Loucy (cell line): ENCODE measurements around the gene SERPINE3.

Source experiments
- H2AFZ ChIP-seq: fragments of 200-600 bp; sonication (generic); 2 replicates; pipeline ENCODE4 v1.6.0; 2016; ENCODE audit warnings: antibody characterized with exemption, mild to moderate bottlenecking, low read length, moderate library complexity
- H3F3A ChIP-seq: fragments of 200-600 bp; 2 replicates; pipeline ENCODE4 v1.6.0; 2016; ENCODE audit warnings: antibody characterized with exemption, low read depth, mild to moderate bottlenecking
- H3K27me3 ChIP-seq: fragments of 200-600 bp; sonication (generic); 2 replicates; pipeline ENCODE4 v1.6.1; 2014; ENCODE audit warnings: low read length, mild to moderate bottlenecking; ENCODE audit not compliant: insufficient read depth, poor library complexity, severe bottlenecking
- H3K36me3 ChIP-seq: fragments of 200-600 bp; sonication (generic); 2 replicates; pipeline ENCODE4 v1.6.1; 2016; ENCODE audit warnings: low read length; ENCODE audit not compliant: insufficient read depth
- H3K4me1 ChIP-seq: fragments of 200-600 bp; sonication (generic); 2 replicates; pipeline ENCODE4 v1.5.1; 2014; ENCODE audit warnings: low read length, mild to moderate bottlenecking; ENCODE audit not compliant: insufficient read depth, poor library complexity, severe bottlenecking
- H3K4me2 ChIP-seq: fragments of 200-600 bp; sonication (generic); 2 replicates; pipeline ENCODE4 v1.6.0; 2014; ENCODE audit warnings: antibody characterized with exemption, low read length, low read depth, mild to moderate bottlenecking; ENCODE audit not compliant: poor library complexity, severe bottlenecking
- H3K4me3 ChIP-seq: fragments of 200-600 bp; sonication (generic); 2 replicates; pipeline ENCODE4 v1.5.1; 2014; ENCODE audit warnings: low read length, mild to moderate bottlenecking, mixed read lengths; ENCODE audit not compliant: poor library complexity, severe bottlenecking
- H3K79me2 ChIP-seq: fragments of 200-600 bp; sonication (generic); 2 replicates; pipeline ENCODE4 v1.6.1; 2014; ENCODE audit warnings: low read length; ENCODE audit not compliant: insufficient read depth
- H3K9ac ChIP-seq: fragments of 200-600 bp; sonication (generic); 2 replicates; pipeline ENCODE4 v1.6.0; 2014; ENCODE audit warnings: mild to moderate bottlenecking, low read depth, low read length, moderate library complexity; ENCODE audit not compliant: poor library complexity, severe bottlenecking
- H3K9me2 ChIP-seq: fragments of 200-600 bp; sonication (generic); replicated peaks from 2 replicates; pipeline ENCODE4 v1.6.1; 2016; ENCODE audit warnings: low read depth, low read length, mixed read lengths
- H3K9me3 ChIP-seq: fragments of 200-600 bp; sonication (generic); 2 replicates; pipeline ENCODE4 v1.6.1; 2014; ENCODE audit warnings: mild to moderate bottlenecking, antibody characterized with exemption, low read length, low read depth; ENCODE audit not compliant: insufficient read depth
- H4K20me1 ChIP-seq: fragments of 200-600 bp; sonication (generic); 2 replicates; pipeline ENCODE4 v1.6.0; 2014; ENCODE audit warnings: antibody characterized with exemption, low read length, mild to moderate bottlenecking; ENCODE audit not compliant: insufficient read depth, poor library complexity, severe bottlenecking
- EZH2phosphoT487 ChIP-seq: fragments of 200-600 bp; IDR thresholded peaks from 2 replicates; pipeline ENCODE4 v1.6.1; 2018; ENCODE audit warnings: antibody characterized with exemption, mild to moderate bottlenecking, moderate library complexity, borderline replicate concordance
- TF ChIP-seq, protein P1 (sequence below): fragments of 200-600 bp; sonication (generic); conservative IDR thresholded peaks from 2 replicates; pipeline ENCODE4 v1.5.1; 2014; ENCODE audit warnings: mild to moderate bottlenecking, antibody characterized with exemption, low read length

Gene SERPINE3

DNA sequence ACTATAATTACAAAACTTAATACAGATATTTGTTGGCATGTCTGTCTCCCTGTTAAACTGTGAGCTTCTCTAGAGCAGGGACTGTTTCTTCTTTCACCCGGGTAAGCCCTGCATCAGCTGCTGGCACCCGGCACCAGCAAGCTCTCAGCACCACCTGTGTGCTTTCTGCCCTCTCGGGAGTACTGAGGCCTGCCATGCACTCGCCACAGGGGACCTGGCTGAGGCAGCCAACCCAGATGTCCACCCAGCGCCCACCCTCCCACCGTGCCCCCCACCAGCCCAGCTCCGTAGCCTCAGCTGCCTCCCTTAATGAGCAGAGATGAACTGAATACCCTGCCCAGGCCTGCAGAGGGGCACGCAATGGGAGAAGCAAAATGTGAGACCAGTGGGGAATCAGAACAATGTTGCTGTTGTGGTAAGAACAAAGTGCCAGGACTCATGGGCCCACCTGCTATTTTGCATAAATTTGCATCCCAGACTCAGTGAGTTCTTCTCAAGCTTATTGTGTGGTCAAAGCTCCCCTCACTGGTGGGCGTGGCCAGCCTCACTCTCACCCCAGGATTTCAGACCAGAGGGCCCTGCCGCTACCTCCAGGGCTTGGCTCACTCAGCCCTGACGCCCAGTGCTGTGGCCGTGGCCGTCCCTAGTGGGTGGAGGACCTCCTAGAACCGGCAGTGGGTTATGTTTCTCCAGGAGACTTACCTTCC is 14.6 kb upstream of the SERPINE3 start:
- no peak overlapping the region for H3K9ac ChIP-seq
- no peaks in the 10 kb centered on the region for H3K79me2 ChIP-seq
- H3K36me3 ChIP-seq: no peaks in the 10 kb centered on the region
- no peaks in the 10 kb centered on the region for H3K4me1 ChIP-seq
- no peaks in the 10 kb centered on the region for H4K20me1 ChIP-seq
- H3K9me2 ChIP-seq: no peaks in the 10 kb centered on the region
- H3F3A ChIP-seq: no peaks in the 10 kb centered on the region
- no peak overlapping the region for H2AFZ ChIP-seq
- TF ChIP-seq, protein P1, sequence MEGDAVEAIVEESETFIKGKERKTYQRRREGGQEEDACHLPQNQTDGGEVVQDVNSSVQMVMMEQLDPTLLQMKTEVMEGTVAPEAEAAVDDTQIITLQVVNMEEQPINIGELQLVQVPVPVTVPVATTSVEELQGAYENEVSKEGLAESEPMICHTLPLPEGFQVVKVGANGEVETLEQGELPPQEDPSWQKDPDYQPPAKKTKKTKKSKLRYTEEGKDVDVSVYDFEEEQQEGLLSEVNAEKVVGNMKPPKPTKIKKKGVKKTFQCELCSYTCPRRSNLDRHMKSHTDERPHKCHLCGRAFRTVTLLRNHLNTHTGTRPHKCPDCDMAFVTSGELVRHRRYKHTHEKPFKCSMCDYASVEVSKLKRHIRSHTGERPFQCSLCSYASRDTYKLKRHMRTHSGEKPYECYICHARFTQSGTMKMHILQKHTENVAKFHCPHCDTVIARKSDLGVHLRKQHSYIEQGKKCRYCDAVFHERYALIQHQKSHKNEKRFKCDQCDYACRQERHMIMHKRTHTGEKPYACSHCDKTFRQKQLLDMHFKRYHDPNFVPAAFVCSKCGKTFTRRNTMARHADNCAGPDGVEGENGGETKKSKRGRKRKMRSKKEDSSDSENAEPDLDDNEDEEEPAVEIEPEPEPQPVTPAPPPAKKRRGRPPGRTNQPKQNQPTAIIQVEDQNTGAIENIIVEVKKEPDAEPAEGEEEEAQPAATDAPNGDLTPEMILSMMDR: no peak
- no peak for TF ChIP-seq EZH2phosphoT487
- no peaks in the 10 kb centered on the region for H3K27me3 ChIP-seq
- H3K4me2 ChIP-seq: no peak overlapping the region
- no peaks in the 10 kb centered on the region for H3K9me3 ChIP-seq
- no peak overlapping the region for H3K4me3 ChIP-seq

GRCh38 chr13:51325837-51326236 is 13.7 kb upstream of the SERPINE3 start:
- Histone ChIP-seq H3K4me3 (no peak overlapping the region), H3K4me1 (no peaks in the 10 kb centered on the region), H3K36me3 (no peaks in the 10 kb centered on the region), H3K79me2 (no peaks in the 10 kb centered on the region), H3F3A (no peaks in the 10 kb centered on the region), H4K20me1 (no peaks in the 10 kb centered on the region), H3K27me3 (no peaks in the 10 kb centered on the region), H3K9ac (no peak overlapping the region), H3K4me2 (no peak overlapping the region), H3K9me2 (no peaks in the 10 kb centered on the region), H3K9me3 (no peaks in the 10 kb centered on the region), H2AFZ (no peak overlapping the region)
- no peak for TF ChIP-seq EZH2phosphoT487
- TF ChIP-seq, protein P1: no peak

GRCh38 chr13:51326777-51327176 is 12.7 kb upstream of the SERPINE3 start:
- Histone ChIP-seq H3K9ac (no peak overlapping the region), H3K36me3 (no peaks in the 10 kb centered on the region), H3K27me3 (no peaks in the 10 kb centered on the region), H3F3A (no peaks in the 10 kb centered on the region), H3K9me2 (no peaks in the 10 kb centered on the region), H3K4me1 (no peaks in the 10 kb centered on the region), H2AFZ (no peak overlapping the region), H3K79me2 (no peaks in the 10 kb centered on the region), H3K4me2 (no peak overlapping the region), H4K20me1 (no peaks in the 10 kb centered on the region), H3K4me3 (no peak overlapping the region), H3K9me3 (no peaks in the 10 kb centered on the region)
- no peak for TF ChIP-seq EZH2phosphoT487
- TF ChIP-seq, protein P1: no peak
